WTC11 (cell line): ENCODE data around the gene MCUB. TPM values are rescaled to one million over a fixed set of nuclear protein-coding genes. Genes with fewer than 3 reads are reported as not detected.

Experiments
- ATAC-seq: fragments of 200-7000 bp; cut with Tn5 transposase; 2 replicates; pipeline ENCODE4 v1.10.0; 2021; ENCODE audit warnings: mild to moderate bottlenecking, moderate library complexity
- CTCF ChIA-PET: fragments of 300-600 bp; sonication (Branson Sonifier 250); formaldehyde crosslinking; loops from one replicate; lab custom pipeline; 2021; ENCODE audit warnings: antibody characterized with exemption; lab: Charles Lee
- POLR2A ChIA-PET: fragments of 350-600 bp; sonication (Branson Sonifier 250); formaldehyde crosslinking; loops from one replicate; lab custom pipeline; 2021; ENCODE audit warnings: antibody characterized with exemption; lab: Charles Lee
- DNase-seq: peaks from one replicate; pipeline ENCODE4 v3.0.0; 2021; ENCODE audit warnings: low spot score
- H3K27ac Mint-ChIP-seq: 2 replicates; pipeline ENCODE4 v1.8.0; 2021; ENCODE audit warnings: mixed read lengths
- H3K27me3 Mint-ChIP-seq: 2 replicates; pipeline ENCODE4 v1.8.0; 2021; ENCODE audit warnings: low read depth, mild to moderate bottlenecking, moderate library complexity, mixed read lengths
- H3K36me3 Mint-ChIP-seq: 2 replicates; pipeline ENCODE4 v1.8.0; 2021; ENCODE audit warnings: mixed read lengths
- H3K4me1 Mint-ChIP-seq: 2 replicates; pipeline ENCODE4 v1.8.0; 2022; ENCODE audit warnings: mixed read lengths
- H3K4me3 Mint-ChIP-seq: 2 replicates; pipeline ENCODE4 v1.8.0; 2021; ENCODE audit warnings: mild to moderate bottlenecking, moderate library complexity, mixed read lengths
- H3K9me3 Mint-ChIP-seq: 2 replicates; pipeline ENCODE4 v1.8.0; 2021; ENCODE audit warnings: mixed read lengths
- E2F4 ChIP-seq: sonication (generic); formaldehyde crosslinking; IDR thresholded peaks from 2 replicates; pipeline ENCODE4 v1.8.1; 2022; ENCODE audit warnings: low read depth, mild to moderate bottlenecking, moderate library complexity, missing genetic modification reagents, borderline replicate concordance
- ELF4 ChIP-seq: sonication (generic); formaldehyde crosslinking; IDR thresholded peaks from 2 replicates; pipeline ENCODE4 v1.8.1; 2022; ENCODE audit warnings: low read depth, mild to moderate bottlenecking, moderate library complexity, missing genetic modification reagents
- EMX1 ChIP-seq: fragments of 250-450 bp; sonication (Bioruptor Pico); IDR thresholded peaks from 2 replicates; pipeline ENCODE4 v1.8.0; 2021; ENCODE audit warnings: mild to moderate bottlenecking
- ETV6 ChIP-seq: sonication (generic); formaldehyde crosslinking; IDR thresholded peaks from 2 replicates; pipeline ENCODE4 v1.8.1; 2022; ENCODE audit warnings: mild to moderate bottlenecking, missing genetic modification reagents
- FOXK1 ChIP-seq: sonication (generic); formaldehyde crosslinking; IDR thresholded peaks from 2 replicates; pipeline ENCODE4 v1.8.0; 2022; ENCODE audit warnings: mild to moderate bottlenecking, moderate library complexity, missing genetic modification reagents
- FOXP1 ChIP-seq: sonication (generic); formaldehyde crosslinking; IDR thresholded peaks from 2 replicates; pipeline ENCODE4 v1.8.0; 2022; ENCODE audit warnings: missing genetic modification reagents, mild to moderate bottlenecking, moderate library complexity, borderline replicate concordance
- GRHL2 ChIP-seq: fragments of 250-450 bp; sonication (Bioruptor Pico); IDR thresholded peaks from 2 replicates; pipeline ENCODE4 v1.8.0; 2022; ENCODE audit warnings: mild to moderate bottlenecking, moderate library complexity; ENCODE audit not compliant: insufficient replicate concordance, severe bottlenecking
- HMGXB4 ChIP-seq: sonication (generic); formaldehyde crosslinking; IDR thresholded peaks from 2 replicates; pipeline ENCODE4 v1.8.1; 2023; ENCODE audit warnings: mild to moderate bottlenecking, moderate library complexity, missing genetic modification reagents
- JAZF1 ChIP-seq: fragments of 250-450 bp; sonication (Bioruptor Pico); IDR thresholded peaks from 2 replicates; pipeline ENCODE4 v1.9.0; 2021; ENCODE audit warnings: moderate library complexity, mild to moderate bottlenecking, inconsistent platforms
- NFYB ChIP-seq: sonication (generic); formaldehyde crosslinking; conservative IDR thresholded peaks from 2 replicates; pipeline ENCODE4 v1.8.0; 2022; ENCODE audit warnings: low read depth, missing genetic modification reagents
- NR2C2 ChIP-seq: sonication (generic); formaldehyde crosslinking; IDR thresholded peaks from 2 replicates; pipeline ENCODE4 v1.8.0; 2022; ENCODE audit warnings: mild to moderate bottlenecking, missing genetic modification reagents
- PREB ChIP-seq: sonication (generic); formaldehyde crosslinking; IDR thresholded peaks from 2 replicates; pipeline ENCODE4 v1.8.1; 2022; ENCODE audit warnings: mild to moderate bottlenecking, missing genetic modification reagents, moderate library complexity, borderline replicate concordance
- SMAD3 ChIP-seq: sonication (generic); formaldehyde crosslinking; IDR thresholded peaks from 2 replicates; pipeline ENCODE4 v1.8.0; 2022; ENCODE audit warnings: missing genetic modification reagents, mild to moderate bottlenecking, borderline replicate concordance
- TCF7 ChIP-seq: sonication (generic); formaldehyde crosslinking; IDR thresholded peaks from 2 replicates; pipeline ENCODE4 v1.8.0; 2022; ENCODE audit warnings: mild to moderate bottlenecking, low read depth, missing genetic modification reagents, moderate library complexity
- USF2 ChIP-seq: sonication (generic); formaldehyde crosslinking; IDR thresholded peaks from 2 replicates; pipeline ENCODE4 v1.8.1; 2023; ENCODE audit warnings: mild to moderate bottlenecking, missing genetic modification reagents, moderate library complexity
- ZNF263 ChIP-seq: sonication (generic); formaldehyde crosslinking; IDR thresholded peaks from 2 replicates; pipeline ENCODE4 v1.8.1; 2022; ENCODE audit warnings: low read depth, mild to moderate bottlenecking, moderate library complexity, missing genetic modification reagents
- ZNF416 ChIP-seq: fragments of 250-450 bp; sonication (Bioruptor Pico); IDR thresholded peaks from 2 replicates; pipeline ENCODE4 v1.9.0; 2021; ENCODE audit warnings: mild to moderate bottlenecking, inconsistent platforms
- total RNA-seq: library from RNA; stranded (reverse); gene quantifications from 3 replicates; pipeline ENCODE4 v1.2.3, GENCODE V29; 2021

Gene MCUB
- total RNA-seq, 1 experiment from 2014 or later, result 26.8 TPM

GRCh38 chr4:109703664-109704361 is 143.8 kb downstream of the MCUB start:
- Mint-ChIP-seq H3K4me3 (peak overlapping the region; percentile 90), H3K27me3 (no peaks in the 10 kb centered on the region), H3K4me1 (peaks cover 19% of the 10 kb centered on the region), H3K36me3 (peaks cover 7% of the 10 kb centered on the region), H3K27ac (0 out of 2 replicates have a peak overlapping the region, but pooled peaks have one; percentile 50), H3K9me3 (no peaks in the 10 kb centered on the region)
- no peak for ATAC-seq
- DNase-seq, result no peak
- ChIA-PET CTCF (interaction anchor here (0.5 to 4.9 kb wide), 15 partner anchors 8 to 282 kb away, joined by 3 to 31 read pairs (median 4); partner anchors contain the start of gene MCUB), POLR2A (interaction anchor here (1.2 to 1.7 kb wide), 3 partner anchors 61 to 144 kb away, joined by 3 to 5 read pairs (median 4); partner anchors contain the start of gene MCUB)
- 0 out of 2 replicates have a peak, but pooled peaks have one; percentile 1 for TF ChIP-seq EMX1
- no peak for TF ChIP-seq JAZF1 (CRISPR knock-in tag)

GRCh38 chr4:109708435-109708834 is 148.4 kb downstream of the MCUB start:
- POLR2A ChIA-PET, result no interaction called here
- H3K27me3 Mint-ChIP-seq, result no peaks in the 10 kb centered on the region
- TF ChIP-seq HMGXB4 (CRISPR knock-in tag), result no peak
- no peak for TF ChIP-seq ETV6
- TF ChIP-seq FOXP1 (CRISPR knock-in tag), result no peak
- no peak for TF ChIP-seq NFYB (CRISPR knock-in tag)
- no peak for TF ChIP-seq TCF7 (CRISPR knock-in tag)
- TF ChIP-seq FOXK1 (CRISPR knock-in tag), result no peak
- TF ChIP-seq ZNF263, result no peak
- TF ChIP-seq ZNF416 (CRISPR knock-in tag), result no peak
- TF ChIP-seq ELF4, result no peak
- no peak for TF ChIP-seq USF2
- TF ChIP-seq JAZF1 (CRISPR knock-in tag), result no peak
- no peak for TF ChIP-seq PREB (CRISPR knock-in tag)
- no peak for TF ChIP-seq NR2C2
- ATAC-seq, result no peak
- H3K4me1 Mint-ChIP-seq, result peaks cover 4% of the 10 kb centered on the region
- H3K4me3 Mint-ChIP-seq, result no peak overlapping the region
- DNase-seq, result no peak
- 0 out of 2 replicates have a peak overlapping the region, but pooled peaks have one; percentile 68 for H3K27ac Mint-ChIP-seq
- H3K9me3 Mint-ChIP-seq, result no peaks in the 10 kb centered on the region
- CTCF ChIA-PET, result no interaction called here
- H3K36me3 Mint-ChIP-seq, result peaks cover 18% of the 10 kb centered on the region

- ChIA-PET CTCF (no interaction called here), POLR2A (no interaction called here)
- ATAC-seq (no peak), DNase-seq (no peak)
- no peaks in the 10 kb centered on the region for H3K27me3 Mint-ChIP-seq
- H3K27ac Mint-ChIP-seq, result no peak overlapping the region
- peaks cover 19% of the 10 kb centered on the region for H3K36me3 Mint-ChIP-seq
- no peaks in the 10 kb centered on the region for H3K9me3 Mint-ChIP-seq
- TF ChIP-seq E2F4 (CRISPR knock-in tag) (no peak), ELF4 (no peak), ZNF416 (CRISPR knock-in tag) (no peak), GRHL2 (CRISPR knock-in tag) (no peak), USF2 (no peak), SMAD3 (CRISPR knock-in tag) (no peak)
- H3K4me1 Mint-ChIP-seq, result peaks cover under 1% of the 10 kb centered on the region
- H3K4me3 Mint-ChIP-seq, result no peak overlapping the region
These were observed 148.9 kb downstream of the MCUB start for GRCh38 chr4:109708990-109709389.
